Sciatic nerve (tissue), 2 donors: ENCODE results near the gene DDX20. TPM values are rescaled to one million over a fixed set of nuclear protein-coding genes. Genes with fewer than 3 reads are reported as not detected.

Experiments
- ATAC-seq: fragments of 200-7000 bp; cut with Tn5 transposase; one replicate; pipeline ENCODE4 v1.9.1; 2020; ENCODE audit warnings: mild to moderate bottlenecking, moderate library complexity
- DNase-seq: peaks from one replicate; pipeline ENCODE4 v3.0.0-alpha.2; 2020; ENCODE audit warnings: low spot score
- intact Hi-C: fragments of 100-400 bp; cut with DNase I; formaldehyde crosslinking; loops from one replicate; pipeline ENCODE4 v1.14.2; 2022
- total RNA-seq: library from RNA; stranded (reverse); fragmentation: NEBNext Ultra II Directional; extraction: Animal tissue kit (Norgen Biotek cat#: 25700); gene quantifications from one replicate; pipeline ENCODE4 v1.2.1, GENCODE V29; 2021
- donor health status: DM: no; HTN: no; CAD: no.
- donor health status: DM: no; HTN: no; CAD: no.

DDX20 gene
- total RNA-seq, 1 donor from 2014 or later: 9.7 TPM

DNA sequence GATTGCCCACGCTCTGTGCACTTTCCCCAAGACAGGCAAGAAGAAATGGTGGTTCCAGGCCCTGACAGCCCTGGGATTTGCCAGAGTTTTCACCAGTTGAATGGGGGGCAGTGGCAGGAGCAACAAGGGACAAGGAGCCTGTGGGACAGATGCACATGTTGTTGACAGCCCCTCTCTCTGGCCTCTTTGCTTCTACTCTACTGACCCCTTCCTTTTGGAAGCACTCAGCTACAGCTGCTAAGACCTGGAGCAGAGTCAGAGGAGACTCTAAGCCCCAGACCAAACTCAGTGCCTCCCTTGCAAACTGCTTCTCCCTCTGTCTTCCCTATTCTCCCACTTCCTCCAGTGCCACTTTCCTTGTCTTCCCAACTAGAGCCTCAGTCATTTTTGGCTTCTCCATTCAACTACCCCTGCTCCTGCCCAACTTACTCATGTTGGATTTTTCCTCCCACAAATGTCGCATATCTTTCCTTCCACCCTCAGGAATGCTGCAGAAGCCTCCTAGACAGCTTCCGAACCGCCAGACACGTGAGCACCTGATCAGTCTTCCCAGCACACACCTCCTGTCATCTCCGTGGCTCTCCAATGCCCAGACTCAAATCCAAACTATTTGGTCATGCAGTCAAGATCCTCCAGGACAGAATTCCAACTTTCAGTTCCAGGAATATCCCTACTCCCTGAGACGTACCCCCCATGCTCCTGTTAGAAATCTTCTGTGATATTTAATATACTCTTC lies 25.6 kb upstream of the DDX20 start:
- DNase-seq (no peak), ATAC-seq (no peak)
- intact Hi-C loops: loop anchor here (5.0 kb wide), 1 partner anchor 1723 kb away; no protein-coding TSS in a partner anchor

DNA sequence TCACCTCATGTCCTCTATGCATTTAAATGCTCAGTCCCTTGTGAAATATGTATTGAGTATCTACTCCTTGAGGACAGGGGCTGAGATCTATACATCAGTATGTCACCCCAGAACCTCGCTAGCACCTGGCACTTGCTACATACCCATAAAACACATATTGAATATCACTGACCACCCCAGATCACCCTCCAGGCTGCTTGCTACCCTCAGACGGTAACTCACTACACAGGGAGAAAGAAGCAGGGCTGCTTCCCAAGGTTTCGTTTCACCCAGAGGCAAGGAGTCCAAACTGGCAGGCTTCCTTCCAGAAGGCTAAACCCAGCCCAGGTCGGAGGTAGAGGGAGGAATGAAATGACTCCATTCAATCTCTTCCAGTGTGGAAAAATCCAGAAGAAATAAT lies 25.0 kb upstream of the DDX20 start:
- ATAC-seq: no peak
- no peak for DNase-seq
- intact Hi-C loops: no loop called here

DNA sequence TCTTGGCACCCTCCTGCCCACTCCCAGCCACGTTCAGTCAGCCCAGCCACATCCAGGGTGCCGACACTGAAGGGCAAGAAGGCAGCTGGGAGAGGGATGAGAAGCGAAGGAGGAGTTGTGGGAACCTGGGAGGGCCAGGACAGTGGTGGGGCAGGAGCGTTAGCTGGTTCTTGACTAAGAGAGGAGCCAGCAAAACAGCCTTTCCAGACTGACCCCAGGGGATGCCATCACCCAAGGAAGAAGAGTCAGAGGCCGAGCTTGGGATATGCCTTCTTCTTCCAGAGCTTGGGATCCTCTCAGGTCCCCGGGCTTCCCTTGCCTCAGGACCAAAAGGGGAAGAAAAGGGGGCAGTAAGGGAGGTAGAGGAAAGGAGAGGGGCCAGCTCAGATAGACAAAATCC lies 23.7 kb upstream of the DDX20 start:
- DNase-seq (no peak), ATAC-seq (no peak)
- intact Hi-C loops: no loop called here

DNA sequence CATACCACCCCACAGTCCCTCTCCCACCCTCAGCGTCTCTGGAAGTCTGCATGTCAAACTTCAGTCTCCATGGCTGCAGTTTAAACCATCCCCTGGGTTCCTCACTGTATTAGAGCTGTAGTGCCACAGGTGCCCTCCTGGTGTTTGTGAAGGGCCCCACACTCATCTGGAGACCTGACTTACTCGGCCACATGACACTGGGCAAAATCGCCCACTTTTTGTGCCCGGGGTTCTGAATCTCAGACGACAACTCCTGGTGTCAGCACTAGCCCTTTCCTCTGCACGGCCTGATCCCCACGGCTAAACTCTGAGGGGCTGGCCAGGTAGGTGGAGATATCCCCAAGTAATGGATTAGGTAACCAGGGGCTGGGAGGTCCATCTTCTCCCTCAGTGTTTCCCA lies 23.0 kb upstream of the DDX20 start:
- intact Hi-C loops: no loop called here
- no peak for ATAC-seq
- no peak for DNase-seq

DNA sequence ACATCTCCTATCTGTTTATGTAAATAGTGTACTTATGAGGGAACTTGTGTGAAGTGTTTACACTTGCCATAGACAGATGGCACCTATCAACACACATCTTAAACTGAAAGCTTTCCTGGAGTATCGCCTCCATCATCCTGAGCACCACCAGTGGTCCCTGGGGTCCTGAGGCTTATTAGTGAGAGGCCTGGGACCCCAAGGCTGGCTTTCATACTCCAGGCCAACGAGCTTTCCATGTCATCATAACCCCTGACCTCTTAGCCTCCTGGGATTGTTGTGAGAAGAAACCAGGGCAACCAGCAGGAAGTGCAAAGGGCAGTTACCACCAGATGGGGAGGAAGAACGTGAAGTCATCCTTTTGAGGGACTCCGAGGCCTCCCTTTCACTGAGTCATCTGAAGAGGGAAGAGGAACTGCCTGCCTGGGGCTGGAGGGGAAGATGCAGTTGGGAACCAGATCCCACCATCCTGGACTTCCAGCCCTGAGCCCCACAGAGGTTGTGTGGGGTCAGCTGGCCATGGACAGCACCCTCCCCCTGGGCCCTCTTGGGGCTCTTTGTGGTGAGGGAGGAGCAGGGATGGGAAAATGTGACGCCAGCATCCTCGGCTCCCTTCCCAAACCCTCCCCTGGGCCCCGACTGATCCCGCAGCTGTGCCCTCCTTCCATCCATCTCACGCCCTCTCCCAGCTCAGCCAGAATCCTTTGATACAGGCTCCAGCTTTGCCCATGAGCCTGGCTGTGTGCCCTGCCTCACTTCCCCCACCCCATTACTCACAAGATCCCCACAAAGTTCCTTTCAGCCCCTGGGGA lies 22.3 kb upstream of the DDX20 start:
- intact Hi-C loops: no loop called here
- DNase-seq (no peak), ATAC-seq (peak; percentile 74)

DNA sequence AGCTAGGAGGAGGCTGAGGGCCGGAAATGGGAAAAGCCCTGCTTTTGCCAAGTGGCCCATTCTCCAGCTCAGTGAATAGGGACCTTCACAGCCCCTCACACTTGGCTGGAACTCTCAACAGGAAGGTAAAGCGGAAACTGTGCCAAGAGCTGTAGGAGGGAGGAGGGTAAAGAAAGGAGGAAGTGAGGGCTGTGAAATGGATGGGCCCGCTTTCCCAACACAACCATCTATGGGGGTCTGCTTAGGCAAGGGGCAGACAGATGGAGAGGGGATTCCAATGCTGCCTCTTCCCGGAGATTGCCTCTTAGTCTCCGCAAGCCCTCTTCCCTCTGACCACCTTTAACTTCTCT lies 21.7 kb upstream of the DDX20 start:
- DNase-seq: no peak
- intact Hi-C loops: no loop called here
- peak; percentile 2 for ATAC-seq

DNA sequence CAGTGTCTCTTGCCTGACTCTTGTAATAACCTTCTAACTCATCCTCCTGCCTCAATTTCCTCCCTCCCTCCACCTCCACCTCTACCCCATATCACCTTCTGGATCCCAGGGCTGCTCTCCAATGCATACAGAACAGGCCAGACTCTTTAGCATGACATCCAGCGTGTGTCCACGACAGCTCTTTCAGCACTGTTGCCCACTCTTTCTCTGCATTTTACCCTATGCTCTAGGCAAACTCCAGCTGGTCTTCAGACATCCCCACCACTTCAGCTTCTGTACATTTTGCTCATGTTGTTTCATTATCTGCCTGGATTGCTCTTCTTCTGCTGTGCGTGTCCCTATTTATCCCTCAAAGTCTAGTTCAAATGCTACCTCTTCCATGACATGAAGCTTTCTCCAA lies 21.3 kb upstream of the DDX20 start:
- ATAC-seq: no peak
- intact Hi-C loops: no loop called here
- DNase-seq: no peak

DNA sequence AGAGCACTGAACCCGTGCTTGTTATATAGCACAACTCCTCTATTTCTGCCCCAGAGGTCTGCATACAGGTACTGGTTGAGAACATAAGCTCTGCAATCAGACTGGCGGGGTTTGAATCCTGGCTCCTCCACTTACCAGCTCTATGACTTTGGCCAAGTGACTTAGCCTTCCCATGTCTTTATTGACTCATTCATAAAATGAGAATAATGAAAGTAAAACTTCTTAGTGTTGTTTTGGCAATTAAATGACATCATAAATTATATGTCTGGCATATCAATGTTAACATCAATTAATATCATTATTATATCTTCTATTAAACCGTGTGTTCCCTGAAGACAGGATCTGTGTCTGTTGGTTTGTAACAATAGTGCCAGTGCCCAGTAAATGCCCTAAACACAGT lies 20.8 kb upstream of the DDX20 start:
- ATAC-seq (no peak), DNase-seq (no peak)
- intact Hi-C loops: no loop called here

DNA sequence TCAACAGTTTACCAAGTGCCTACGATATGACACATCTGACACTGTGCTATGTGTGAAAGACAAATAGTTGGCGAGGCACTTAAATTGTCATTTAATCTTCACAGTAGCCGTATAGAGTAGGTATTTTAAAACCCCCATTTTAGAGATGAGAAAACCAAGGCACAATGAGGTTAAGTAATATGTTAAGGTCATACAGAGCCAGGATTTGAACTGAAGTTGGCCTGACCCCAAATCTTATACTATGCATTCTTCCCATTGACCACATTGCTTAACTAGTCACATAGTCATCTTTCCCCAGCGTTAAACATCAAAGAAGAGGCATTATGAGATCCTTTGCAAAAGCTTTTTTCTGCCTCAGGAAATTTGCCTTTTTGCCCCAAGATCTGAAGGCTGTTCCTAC lies 20.4 kb upstream of the DDX20 start:
- ATAC-seq: no peak
- intact Hi-C loops: no loop called here
- no peak for DNase-seq

DNA sequence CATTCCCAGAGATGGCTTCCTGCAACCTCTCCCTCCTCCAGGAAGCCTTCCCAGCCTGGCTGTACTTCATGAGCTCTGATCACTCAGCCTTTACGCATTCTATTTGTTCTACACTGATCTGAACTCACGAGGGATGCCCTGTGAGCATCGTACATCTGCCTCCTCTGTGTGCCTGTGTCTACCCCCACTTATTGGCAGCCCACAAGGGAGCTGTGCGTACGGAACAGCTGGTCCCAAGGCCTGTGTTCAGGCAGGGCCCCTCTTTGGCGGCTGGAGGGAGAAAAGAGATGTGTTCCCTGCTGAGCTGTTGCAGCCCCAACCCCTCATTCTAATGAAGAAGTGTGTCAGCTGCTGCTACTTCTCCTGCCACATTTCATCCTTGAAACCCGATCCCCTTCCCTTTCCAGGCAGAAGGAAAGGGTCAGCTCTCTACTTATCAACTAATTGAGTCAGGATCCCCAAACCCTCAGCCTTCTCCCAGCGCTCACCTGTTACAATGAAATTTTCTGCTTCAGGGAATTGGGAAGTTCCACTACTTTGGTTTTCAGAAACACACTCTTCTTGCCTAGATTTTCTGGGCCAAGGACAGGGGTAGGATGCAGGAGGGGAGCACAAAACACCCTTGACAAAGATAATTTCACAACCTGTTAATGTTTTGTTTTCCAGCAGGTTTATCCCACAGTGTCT lies 19.7 kb upstream of the DDX20 start:
- no peak for ATAC-seq
- intact Hi-C loops: no loop called here
- no peak for DNase-seq

DNA sequence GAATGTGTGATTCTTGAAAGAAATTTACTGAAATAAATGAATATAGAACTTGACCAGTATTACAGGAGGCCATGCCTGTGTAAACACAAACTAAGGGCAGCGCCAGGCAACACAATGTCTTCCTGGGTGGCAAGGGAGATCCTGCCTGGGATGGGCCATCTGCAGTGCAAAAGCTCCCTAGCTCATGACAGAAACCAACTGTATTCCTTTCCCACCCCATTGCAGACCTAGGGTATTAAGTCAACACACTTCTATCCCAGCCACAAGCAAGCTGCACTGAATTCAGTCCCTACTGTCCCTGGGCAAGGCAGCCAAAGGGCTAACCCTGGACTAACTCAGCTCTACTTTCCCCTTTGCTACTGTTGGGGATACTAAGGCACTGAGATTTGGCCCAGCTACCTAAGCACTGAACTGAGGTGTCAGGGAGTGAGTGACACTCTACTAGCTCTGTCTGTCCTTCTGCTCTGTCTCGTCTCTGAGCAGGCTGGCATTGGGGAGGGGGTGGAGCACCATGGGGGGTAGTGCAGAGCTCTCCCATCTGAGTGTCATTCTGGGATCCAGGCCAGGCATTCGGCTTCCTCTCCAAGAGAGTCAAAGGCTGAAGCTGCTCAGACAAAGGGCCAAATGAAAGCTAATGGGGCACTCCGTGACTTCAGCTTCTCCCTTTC lies 19.0 kb upstream of the DDX20 start:
- ATAC-seq (no peak), DNase-seq (no peak)
- intact Hi-C loops: no loop called here

DNA sequence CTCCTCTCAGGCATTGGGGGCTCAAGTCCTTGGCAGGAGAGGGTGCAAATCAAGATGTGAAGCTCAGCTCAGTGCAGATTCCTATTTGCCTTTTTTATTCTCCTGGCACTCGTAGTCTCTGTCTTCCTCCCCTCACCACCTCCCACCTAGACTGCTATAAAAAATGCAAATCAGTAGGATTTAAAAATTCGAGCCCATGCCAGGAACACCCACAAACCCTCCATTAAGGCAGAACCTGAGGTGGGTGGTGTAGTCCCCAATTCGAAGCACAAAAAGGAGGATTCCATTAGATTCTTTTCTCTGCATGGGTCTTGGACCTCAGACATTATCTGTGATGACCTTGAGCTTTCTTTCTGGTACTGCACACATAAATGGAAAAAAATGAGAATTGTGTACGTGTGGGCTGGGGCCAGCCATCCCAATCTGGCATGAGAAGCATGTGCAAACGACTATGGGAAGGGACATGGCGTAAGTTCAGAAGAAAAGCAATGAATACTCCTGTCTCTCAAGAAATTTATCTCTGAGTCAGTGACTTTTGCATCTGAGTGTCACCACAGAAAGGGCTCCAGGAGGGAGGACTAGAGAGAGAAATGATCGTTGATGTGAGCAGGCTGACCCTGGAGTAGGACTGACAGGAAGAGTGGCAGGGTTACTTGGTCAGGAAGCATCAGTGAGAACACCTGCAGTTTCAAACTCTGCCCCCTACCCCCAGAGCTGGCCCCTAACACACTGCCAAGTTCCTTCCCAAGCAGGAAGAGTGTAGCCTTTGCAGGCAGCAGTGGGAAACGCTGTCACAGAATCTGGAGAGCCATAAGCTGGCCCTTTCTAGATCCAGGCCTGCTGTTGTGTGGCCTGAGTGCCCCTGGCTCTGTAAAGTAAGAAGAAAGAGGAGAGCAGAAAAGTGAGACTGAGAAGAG lies 18.2 kb upstream of the DDX20 start:
- ATAC-seq (no peak), DNase-seq (no peak)
- intact Hi-C loops: no loop called here

DNA sequence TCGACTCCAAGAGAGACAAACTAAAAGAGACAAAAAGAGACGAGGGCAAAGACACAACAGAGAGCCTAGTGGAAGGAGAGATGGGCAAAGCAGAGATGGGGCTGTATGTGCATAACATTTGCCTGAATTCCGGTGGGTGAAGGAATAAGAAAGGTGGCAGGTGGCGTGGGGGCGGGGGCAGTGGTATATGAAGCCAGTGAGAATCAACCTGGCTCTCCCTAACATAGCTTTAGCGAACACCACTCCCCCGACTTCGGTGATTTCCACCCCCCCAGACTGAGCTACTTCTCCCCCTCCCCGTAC lies 17.6 kb upstream of the DDX20 start:
- ATAC-seq (no peak), DNase-seq (no peak)
- intact Hi-C loops: no loop called here

DNA sequence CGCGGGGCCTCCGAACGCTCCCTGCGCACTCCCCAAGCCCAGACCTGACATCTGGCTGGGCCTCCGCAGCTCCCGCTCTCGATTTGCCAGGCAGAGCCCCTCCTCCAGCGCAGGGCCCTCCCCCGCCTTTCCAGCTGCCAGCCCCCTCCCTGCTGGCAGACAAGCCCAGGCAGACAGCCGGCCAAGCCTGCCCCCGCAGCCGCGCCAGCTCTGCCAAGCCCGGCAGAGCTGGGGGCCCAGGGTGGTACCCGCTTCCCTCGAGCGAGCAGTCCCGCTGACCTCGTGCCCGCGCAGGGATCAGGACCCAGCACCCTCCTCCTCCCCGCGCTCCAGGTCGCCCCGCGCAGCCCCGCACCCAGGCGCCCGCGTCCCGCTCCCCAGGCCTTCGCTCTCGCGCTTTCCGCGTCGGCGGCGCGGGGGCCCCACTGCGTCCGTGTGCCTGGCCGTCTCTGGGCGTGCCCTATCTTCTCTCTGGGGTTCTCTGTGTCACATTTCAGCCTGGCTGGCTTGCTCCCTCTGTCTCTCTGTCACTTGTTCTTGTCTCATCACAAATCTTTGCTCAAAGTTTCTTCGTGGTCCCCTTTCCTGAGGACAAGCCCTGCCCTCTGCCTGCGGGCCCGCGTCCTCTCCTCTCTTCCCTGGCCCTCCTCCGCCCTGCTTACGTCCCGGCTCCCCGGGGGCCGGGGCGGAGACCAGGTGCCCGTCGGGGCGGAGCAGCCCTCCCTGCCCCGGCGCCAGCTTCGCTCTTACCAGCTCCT lies 17.1 kb upstream of the DDX20 start:
- intact Hi-C loops: no loop called here
- ATAC-seq: peak; percentile 56
- peak; percentile 79 for DNase-seq

DNA sequence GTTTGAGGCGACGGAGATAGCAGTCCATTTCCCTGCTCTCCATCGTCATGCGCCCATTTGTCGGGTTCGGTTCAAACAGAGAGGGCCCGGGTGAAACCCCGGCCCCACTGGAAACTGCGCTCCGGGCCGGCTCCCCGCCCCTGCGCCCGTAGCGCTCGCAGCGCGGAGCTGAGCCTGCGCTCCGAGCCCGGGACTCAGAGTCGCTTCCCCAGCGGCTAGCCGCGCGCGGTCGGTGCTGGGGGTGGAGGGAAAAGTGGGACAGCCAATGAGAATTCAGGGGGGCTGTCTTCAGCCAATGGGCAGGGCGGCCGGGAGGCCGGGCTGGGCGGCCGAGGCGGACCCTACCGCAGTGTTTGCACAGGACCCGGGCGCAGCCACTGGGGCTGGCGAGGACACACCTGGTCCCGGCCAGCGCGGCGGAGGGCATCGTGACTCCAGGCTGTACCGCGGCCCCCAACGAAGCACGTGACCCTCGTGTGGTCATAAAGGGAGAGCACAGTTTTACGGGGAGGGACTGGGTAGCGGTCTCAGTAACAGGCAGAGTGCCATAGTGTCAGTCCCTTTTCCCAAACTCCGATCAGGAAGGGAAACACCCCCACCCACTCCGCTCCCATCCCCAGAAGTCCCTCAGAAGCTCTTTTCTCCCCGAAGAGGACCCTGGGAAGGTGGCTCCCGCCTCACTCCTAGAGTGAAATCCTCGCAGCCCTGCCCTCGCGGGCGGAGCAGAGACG lies 16.3 kb upstream of the DDX20 start, which contains the start of gene INKA2:
INKA2 (minus strand) TSS at position 202 of the 731 bp plus-strand sequence; CDS start at position 49, 153 bp downstream.
- intact Hi-C loops: no loop called here
- DNase-seq (peak; percentile 92), ATAC-seq (peak; percentile 93)

DNA sequence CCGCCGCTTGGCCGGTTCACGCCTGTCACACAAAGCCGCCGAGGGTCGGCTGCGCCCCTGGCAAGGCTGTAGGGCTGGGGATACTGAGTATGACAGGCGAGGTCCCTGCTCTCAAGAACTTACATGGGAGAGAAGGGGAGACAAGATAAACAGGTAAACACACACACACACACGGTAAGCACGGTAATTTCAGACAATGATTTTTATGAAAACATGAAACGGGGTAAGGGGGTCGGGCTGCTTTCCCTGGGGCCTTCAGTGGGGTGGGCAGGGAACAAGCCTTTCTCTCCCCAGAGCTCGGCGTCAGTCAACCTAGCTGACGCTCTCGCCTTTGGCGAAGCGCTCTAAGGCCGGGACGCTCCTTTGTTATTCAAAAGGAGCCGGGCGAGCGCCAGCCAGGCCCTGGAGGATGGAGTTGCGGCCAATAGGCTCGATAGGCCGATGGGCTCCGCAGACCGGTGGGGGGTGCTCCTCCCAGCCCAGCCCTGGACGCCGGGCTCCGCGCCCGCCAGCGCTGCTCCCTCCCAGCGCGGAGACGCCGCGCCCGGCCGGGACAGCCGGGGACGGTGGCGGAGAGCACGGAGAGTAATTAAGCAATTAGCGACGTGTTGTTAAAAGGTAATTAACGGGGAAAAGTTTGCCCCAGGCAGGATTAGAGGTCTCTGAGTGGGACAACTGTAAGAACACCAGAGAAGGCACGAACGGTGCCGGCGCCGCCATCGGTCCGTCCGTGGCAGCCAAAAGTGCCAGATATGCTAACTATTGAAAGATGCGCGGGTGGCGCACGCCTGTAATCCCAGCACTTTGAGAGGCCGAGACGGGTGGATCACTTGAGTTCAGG lies 15.6 kb upstream of the DDX20 start:
- intact Hi-C loops: loop anchor here (10.0 kb wide), 1 partner anchor 235 kb away; the partner anchor contains the start of genes ADORA3 and TMIGD3
- peak; percentile 79 for DNase-seq
- peak; percentile 78 for ATAC-seq
